Parathyroid adenoma (tissue), 2 donors: ENCODE data around the gene CDH20.

Experiments
- H2AFZ ChIP-seq: fragments of 300-600 bp; sonication (generic); one replicate; pipeline ENCODE4 v1.7.0; 2017; ENCODE audit warnings: antibody characterized with exemption, mild to moderate bottlenecking
- H3K27ac ChIP-seq: fragments of 300-600 bp; sonication (generic); one replicate; pipeline ENCODE4 v1.7.0; 2017
- H3K27me3 ChIP-seq: fragments of 300-600 bp; sonication (generic); one replicate; pipeline ENCODE4 v1.7.0; 2017; ENCODE audit warnings: low read length; ENCODE audit not compliant: control insufficient read depth, insufficient read depth
- H3K36me3 ChIP-seq: fragments of 300-600 bp; sonication (generic); one replicate; pipeline ENCODE4 v1.7.0; 2017; ENCODE audit warnings: low read length; ENCODE audit not compliant: control insufficient read depth, insufficient read depth
- H3K4me1 ChIP-seq: fragments of 300-600 bp; sonication (generic); one replicate; pipeline ENCODE4 v1.7.0; 2017; ENCODE audit warnings: control low read depth
- H3K4me2 ChIP-seq: fragments of 300-600 bp; sonication (generic); one replicate; pipeline ENCODE4 v1.7.0; 2017; ENCODE audit warnings: low read length
- H3K4me3 ChIP-seq: fragments of 300-600 bp; sonication (generic); one replicate; pipeline ENCODE4 v1.7.0; 2017; ENCODE audit warnings: low read depth, low read length
- H3K79me2 ChIP-seq: fragments of 300-600 bp; sonication (generic); one replicate; pipeline ENCODE4 v1.7.0; 2017; ENCODE audit warnings: control low read depth
- H3K9ac ChIP-seq: fragments of 300-600 bp; sonication (generic); one replicate; pipeline ENCODE4 v1.7.0; 2017; ENCODE audit warnings: mild to moderate bottlenecking
- H3K9me3 ChIP-seq: fragments of 300-600 bp; sonication (generic); one replicate; pipeline ENCODE4 v1.7.0; 2017; ENCODE audit warnings: low read length; ENCODE audit not compliant: control insufficient read depth
- TF ChIP-seq, protein P1 (sequence below): fragments of 300-600 bp; sonication (generic); IDR thresholded peaks from one replicate; pipeline ENCODE4 v1.7.0; 2017; ENCODE audit warnings: antibody characterized with exemption, mild to moderate bottlenecking
- donor health status: primary hyperparathyroidism.

Gene CDH20

DNA sequence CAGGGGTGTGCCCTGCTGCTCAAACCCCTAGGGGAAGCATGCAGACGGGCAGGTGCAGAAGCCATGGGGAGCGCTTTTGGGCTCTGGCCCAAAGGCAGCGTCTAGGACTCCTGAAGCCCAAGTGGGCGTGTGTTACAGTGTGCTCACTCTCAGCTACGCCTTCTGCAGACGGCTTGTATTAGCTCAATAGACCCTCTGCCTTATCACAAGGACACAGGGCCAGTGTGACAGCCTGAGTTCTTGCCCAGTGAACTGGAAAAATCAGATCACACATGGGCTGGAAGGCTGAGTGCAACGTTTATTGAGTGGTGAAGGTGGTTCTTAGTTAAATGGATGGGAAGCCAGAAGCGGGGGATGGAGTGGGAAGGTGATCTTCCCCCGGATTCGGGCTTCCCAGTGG, 210.9 kb downstream of the CDH20 start:
- no peaks in the 10 kb centered on the region for H3K36me3 ChIP-seq
- no peaks in the 10 kb centered on the region for H3K9me3 ChIP-seq
- no peak overlapping the region for H3K27ac ChIP-seq
- TF ChIP-seq, protein P1, sequence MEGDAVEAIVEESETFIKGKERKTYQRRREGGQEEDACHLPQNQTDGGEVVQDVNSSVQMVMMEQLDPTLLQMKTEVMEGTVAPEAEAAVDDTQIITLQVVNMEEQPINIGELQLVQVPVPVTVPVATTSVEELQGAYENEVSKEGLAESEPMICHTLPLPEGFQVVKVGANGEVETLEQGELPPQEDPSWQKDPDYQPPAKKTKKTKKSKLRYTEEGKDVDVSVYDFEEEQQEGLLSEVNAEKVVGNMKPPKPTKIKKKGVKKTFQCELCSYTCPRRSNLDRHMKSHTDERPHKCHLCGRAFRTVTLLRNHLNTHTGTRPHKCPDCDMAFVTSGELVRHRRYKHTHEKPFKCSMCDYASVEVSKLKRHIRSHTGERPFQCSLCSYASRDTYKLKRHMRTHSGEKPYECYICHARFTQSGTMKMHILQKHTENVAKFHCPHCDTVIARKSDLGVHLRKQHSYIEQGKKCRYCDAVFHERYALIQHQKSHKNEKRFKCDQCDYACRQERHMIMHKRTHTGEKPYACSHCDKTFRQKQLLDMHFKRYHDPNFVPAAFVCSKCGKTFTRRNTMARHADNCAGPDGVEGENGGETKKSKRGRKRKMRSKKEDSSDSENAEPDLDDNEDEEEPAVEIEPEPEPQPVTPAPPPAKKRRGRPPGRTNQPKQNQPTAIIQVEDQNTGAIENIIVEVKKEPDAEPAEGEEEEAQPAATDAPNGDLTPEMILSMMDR: no peak
- no peak overlapping the region for H3K4me2 ChIP-seq
- no peaks in the 10 kb centered on the region for H3K4me1 ChIP-seq
- H3K27me3 ChIP-seq: no peaks in the 10 kb centered on the region
- H3K9ac ChIP-seq: no peak overlapping the region
- no peak overlapping the region for H2AFZ ChIP-seq
- H3K79me2 ChIP-seq: no peaks in the 10 kb centered on the region
- H3K4me3 ChIP-seq: no peak overlapping the region

DNA sequence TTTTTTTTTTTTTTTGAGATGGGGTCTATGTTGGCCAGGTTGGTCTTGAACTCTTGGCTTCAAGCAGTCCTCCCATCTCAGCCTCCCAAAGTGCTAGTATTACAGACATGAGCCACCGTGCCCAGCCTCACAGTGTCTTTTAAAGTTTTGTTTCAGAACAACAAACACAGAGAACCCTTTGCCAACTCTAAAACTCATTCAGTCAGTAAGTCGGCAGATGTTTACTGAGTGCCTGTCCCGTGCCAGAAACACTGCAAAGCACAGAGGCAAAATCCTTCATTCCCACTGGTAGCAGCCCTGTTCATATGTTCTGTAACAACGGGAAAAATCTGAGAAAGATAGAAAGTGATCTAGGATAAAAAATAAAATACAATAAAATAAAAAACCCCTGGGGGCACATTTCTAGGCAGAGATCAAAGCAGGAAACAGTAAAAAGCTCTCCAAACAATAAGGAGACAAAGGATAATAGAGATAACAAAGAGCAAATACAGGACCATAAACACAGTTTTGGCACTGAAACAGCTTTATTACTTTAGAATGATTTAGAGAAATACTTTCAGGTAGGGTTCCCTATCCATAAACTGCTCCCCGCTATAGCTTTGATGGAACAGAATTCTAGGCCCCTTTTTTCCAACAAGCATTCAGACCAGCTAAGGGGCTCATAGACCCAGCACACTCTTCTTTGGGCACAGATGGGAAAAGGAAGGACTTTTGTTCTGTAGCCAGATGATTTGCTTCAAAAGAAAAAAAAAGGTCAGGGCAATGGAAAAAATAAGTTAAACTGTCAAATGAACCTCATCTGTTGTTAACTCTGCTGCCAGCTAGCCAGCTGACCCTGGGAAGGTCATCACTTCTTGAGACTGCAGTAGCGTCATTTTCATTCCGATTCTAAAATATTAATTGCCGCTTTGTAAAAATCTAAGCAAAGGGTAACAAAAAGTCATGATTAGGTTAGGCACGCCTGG, 212.3 kb downstream of the CDH20 start:
- Histone ChIP-seq H3K9ac (no peak overlapping the region), H3K79me2 (no peaks in the 10 kb centered on the region), H3K9me3 (no peaks in the 10 kb centered on the region), H3K27me3 (no peaks in the 10 kb centered on the region), H3K4me1 (no peaks in the 10 kb centered on the region), H3K36me3 (no peaks in the 10 kb centered on the region), H3K4me3 (no peak overlapping the region), H2AFZ (no peak overlapping the region), H3K4me2 (no peak overlapping the region), H3K27ac (no peak overlapping the region)
- TF ChIP-seq, protein P1: no peak

DNA sequence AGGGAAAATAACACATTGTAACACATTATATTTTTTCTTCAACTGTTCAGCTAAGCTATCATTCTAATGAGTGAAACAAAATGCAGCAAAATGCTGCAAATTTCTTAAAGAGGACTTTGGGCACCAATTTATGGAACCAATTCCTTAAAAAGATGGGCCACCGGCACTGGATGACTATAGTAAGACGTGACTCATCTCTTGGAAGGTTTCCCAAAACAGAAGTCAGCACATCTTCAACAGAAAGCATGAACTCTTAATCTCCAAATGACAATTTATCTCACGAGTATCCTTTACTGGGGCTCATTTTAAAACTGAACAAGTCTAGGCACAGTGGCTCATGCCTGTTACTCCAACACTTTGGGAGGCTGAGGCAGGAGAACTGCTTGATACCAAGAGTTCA, 213.4 kb downstream of the CDH20 start:
- Histone ChIP-seq H3K79me2 (no peaks in the 10 kb centered on the region), H3K4me3 (no peak overlapping the region), H3K27ac (no peak overlapping the region), H3K36me3 (no peaks in the 10 kb centered on the region), H3K9me3 (no peaks in the 10 kb centered on the region), H3K4me2 (no peak overlapping the region), H3K4me1 (no peaks in the 10 kb centered on the region), H3K9ac (no peak overlapping the region), H2AFZ (no peak overlapping the region), H3K27me3 (no peaks in the 10 kb centered on the region)
- TF ChIP-seq, protein P1: no peak

DNA sequence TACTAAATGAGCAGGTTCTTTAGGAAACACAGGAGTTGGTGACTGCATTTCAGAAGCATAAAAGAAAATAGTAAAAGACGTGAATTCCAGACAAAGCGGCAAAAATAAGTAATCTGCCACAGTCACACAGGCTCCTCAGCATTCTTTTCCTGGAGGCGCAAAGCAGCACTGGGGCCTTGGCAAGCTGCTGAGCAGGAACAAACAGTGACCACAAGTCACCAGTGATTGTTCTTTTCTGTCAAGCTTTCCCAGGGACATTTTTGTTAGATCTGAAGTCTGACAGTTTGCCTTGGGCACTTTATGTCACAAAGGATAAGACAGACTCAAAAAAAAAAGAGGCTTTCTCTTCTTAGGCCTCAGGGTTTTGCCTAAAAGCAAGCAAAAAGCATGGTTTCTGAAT, 216.2 kb downstream of the CDH20 start:
- no peak overlapping the region for H3K4me3 ChIP-seq
- no peak overlapping the region for H2AFZ ChIP-seq
- no peaks in the 10 kb centered on the region for H3K9me3 ChIP-seq
- H3K4me2 ChIP-seq: no peak overlapping the region
- H3K79me2 ChIP-seq: no peaks in the 10 kb centered on the region
- H3K4me1 ChIP-seq: no peaks in the 10 kb centered on the region
- H3K27me3 ChIP-seq: no peaks in the 10 kb centered on the region
- H3K27ac ChIP-seq: no peak overlapping the region
- TF ChIP-seq, protein P1: no peak
- H3K36me3 ChIP-seq: no peaks in the 10 kb centered on the region
- no peak overlapping the region for H3K9ac ChIP-seq

DNA sequence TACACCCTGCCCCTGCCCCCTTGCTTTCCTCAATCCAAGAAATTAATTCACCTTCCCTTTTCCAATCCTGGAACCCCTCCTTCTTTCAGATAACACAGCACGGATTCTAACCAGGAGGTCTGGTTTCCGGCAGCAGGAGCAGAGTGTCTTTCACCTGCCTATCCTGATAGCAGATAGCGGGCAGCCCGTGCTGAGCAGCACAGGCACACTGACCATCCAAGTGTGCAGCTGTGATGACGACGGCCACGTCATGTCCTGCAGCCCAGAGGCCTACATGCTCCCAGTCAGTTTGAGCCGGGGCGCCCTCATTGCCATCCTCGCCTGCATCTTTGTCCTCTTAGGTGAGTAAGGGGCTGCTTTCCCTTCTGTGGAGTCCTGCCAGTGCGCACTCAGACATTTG, 216.7 kb downstream of the CDH20 start:
- no peaks in the 10 kb centered on the region for H3K36me3 ChIP-seq
- H3K79me2 ChIP-seq: no peaks in the 10 kb centered on the region
- no peak overlapping the region for H3K27ac ChIP-seq
- H3K9me3 ChIP-seq: no peaks in the 10 kb centered on the region
- H3K4me3 ChIP-seq: no peak overlapping the region
- H2AFZ ChIP-seq: no peak overlapping the region
- TF ChIP-seq, protein P1: no peak
- H3K9ac ChIP-seq: no peak overlapping the region
- no peaks in the 10 kb centered on the region for H3K4me1 ChIP-seq
- H3K4me2 ChIP-seq: no peak overlapping the region
- H3K27me3 ChIP-seq: no peaks in the 10 kb centered on the region
